Transverse colon (tissue), 4 donors: Measurements from ENCODE around the gene CCDC107. TPM values are rescaled to one million over a fixed set of nuclear protein-coding genes. Genes with fewer than 3 reads are reported as not detected.

Source experiments
- DNase-seq: peaks from one replicate; pipeline ENCODE4 v3.0.0-alpha.2; 2019
- H3K27ac ChIP-seq, 4 donors: fragments of 200-600 bp; sonication (generic); 2 replicates each; pipeline ENCODE4 v1.5.1; 2016 to 2018; ENCODE audit warnings: inconsistent platforms in 4 of 4
- H3K27me3 ChIP-seq: fragments of 200-600 bp; sonication (generic); 2 replicates; pipeline ENCODE4 v1.5.1; 2017; ENCODE audit warnings: inconsistent platforms
- H3K36me3 ChIP-seq, 4 donors: fragments of 200-600 bp; sonication (generic); 2 replicates each; pipeline ENCODE4 v1.5.1; 2017 to 2019; ENCODE audit warnings: inconsistent platforms in 4 of 4
- H3K4me1 ChIP-seq, 4 donors: fragments of 200-600 bp; sonication (generic); 2 replicates each; pipeline ENCODE4 v1.5.1; 2017 to 2020; ENCODE audit warnings: inconsistent platforms in 4 of 4
- H3K4me3 ChIP-seq, 4 donors: fragments of 200-600 bp; sonication (generic); 1 replicate in 1 of 4; 2 replicates in 3 of 4; pipeline versions ENCODE4 v1.5.1 to v1.6.1; 2017 to 2019; ENCODE audit warnings: inconsistent platforms in 4 of 4
- H3K9me3 ChIP-seq, 2 donors: fragments of 200-600 bp; sonication (generic); 2 replicates each; pipeline ENCODE4 v1.5.1; 2017 to 2019; ENCODE audit warnings: inconsistent platforms in 2 of 2
- CTCF ChIP-seq, 5 experiments: fragments of 200-600 bp in 3 of 5; fragments of 450-650 bp in 2 of 5; sonication (generic) in 3 of 5; IDR thresholded peaks; 1 replicate in 2 of 5; 2 replicates in 3 of 5; pipeline ENCODE4 v1.5.1; 2016 to 2017; ENCODE audit warnings: antibody characterized with exemption in 5 of 5, inconsistent platforms in 3 of 5, mild to moderate bottlenecking in 2 of 5, moderate library complexity in 1 of 5
- EP300 ChIP-seq: sonication (generic); formaldehyde crosslinking; IDR thresholded peaks from one replicate; pipeline ENCODE4 v1.6.1; 2017; ENCODE audit warnings: antibody characterized with exemption, low read depth
- POLR2A ChIP-seq: fragments of 450-650 bp; IDR thresholded peaks from one replicate; pipeline ENCODE4 v1.6.1; 2016; ENCODE audit warnings: antibody characterized with exemption, mild to moderate bottlenecking, moderate library complexity
- POLR2AphosphoS5 ChIP-seq, 3 donors: sonication (generic); formaldehyde crosslinking; IDR thresholded peaks; one replicate each; pipeline ENCODE4 v1.6.1; 2016; ENCODE audit warnings: antibody characterized with exemption in 3 of 3
- WGBS, 2 donors: methylation state at CpG; one replicate each; pipeline ENCODE4 v1.1.5; 2018; ENCODE audit warnings: low coverage in 1 of 2; 5-methylcytosine and 5-hydroxymethylcytosine counted together
- in situ Hi-C, 4 donors: fragments of 200-750 bp; cut with MboI; loops; one replicate each; pipeline versions ENCODE4 v1.15.0 to v1.15.1; 2017; ENCODE audit warnings: low sequenced_read_pairs in 3 of 4, low pct_ligation_motif_present in 1 of 4, low pct_unique_long_range_greater_than_20kb in 1 of 4
- intact Hi-C: fragments of 100-400 bp; cut with DNase I; formaldehyde crosslinking; loops from one replicate; pipeline ENCODE4 v1.15.1; 2023; ENCODE audit warnings: low total_unique reads
- total RNA-seq, 4 donors: library from RNA; depleted of rRNA; stranded (reverse); fragments of >200 nt; gene quantifications; one replicate each; pipeline ENCODE4 v1.1.0, GENCODE V29; 2016

Gene CCDC107
- total RNA-seq, 4 donors from 2014 or later = 32.0 to 50.1 (median 37.2) TPM

GRCh38 chr9:35656831-35657545 lies 1.1 kb upstream of the CCDC107 start:
- Histone ChIP-seq H3K9me3 (no peaks in the 10 kb centered on the region), H3K27ac (peak overlapping the region; percentile 95 to 99 (median 98)), H3K4me1 (peaks cover 12 to 56% (median 44%) of the 10 kb centered on the region in 4 donors), H3K4me3 (peak overlapping the region in 3 of 4 donors; percentile 12 to 91 (median 78)), H3K27me3 (no peaks in the 10 kb centered on the region), H3K36me3 (no peaks in the 10 kb centered on the region)
- in situ Hi-C loops (loop anchor here in 1 of 4 donors (10.0 kb wide), 1 partner anchor 88 kb away; the partner anchor contains the start of genes GBA2 and RGP1), intact Hi-C loops (loop anchor here (5.0 kb wide), 1 partner anchor 70 kb away; no protein-coding TSS in a partner anchor)
- TF ChIP-seq CTCF (IDR thresholded peaks at IDR 0.05) = no peak
- TF ChIP-seq POLR2AphosphoS5 (IDR thresholded peaks at IDR 0.05) = no peak
- DNase-seq = no peak
- WGBS, 2 donors = 38 to 58% methylated on average over 14 to 25 of the region's 25 CpGs

DNA sequence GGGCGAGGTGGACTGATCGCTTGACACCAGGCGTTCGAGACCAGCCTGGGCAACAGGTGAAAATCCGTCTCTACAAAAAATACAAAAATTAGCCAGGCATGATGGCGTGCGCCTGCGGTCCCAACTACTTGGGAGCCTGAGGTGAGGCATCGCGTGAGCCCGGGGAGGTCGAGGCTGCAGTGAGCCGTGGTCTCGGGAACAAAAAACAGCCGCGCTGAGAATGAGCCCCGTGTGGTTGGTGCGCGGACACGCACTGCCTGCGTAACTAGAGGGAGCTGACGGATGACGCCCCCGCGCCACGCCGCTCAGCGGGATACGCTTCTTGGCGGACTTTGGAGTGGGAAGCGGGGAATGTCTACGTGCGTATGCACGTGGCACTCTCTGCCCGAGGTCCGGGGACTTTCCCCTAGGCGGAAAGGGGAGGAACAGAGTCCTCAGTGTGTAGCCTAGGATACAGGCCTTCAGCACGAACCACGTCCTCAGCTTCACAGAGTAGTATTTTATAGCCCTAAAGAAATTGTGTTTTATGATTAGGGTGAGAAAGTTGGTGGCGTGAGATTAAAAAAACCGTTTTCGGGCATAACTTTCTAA lies 451 bp upstream of the CCDC107 start, which contains the start of gene RMRP:
TSS of gene RMRP (minus strand) at position 474 of the 591 bp plus-strand sequence.
- Histone ChIP-seq H3K36me3 (no peaks in the 10 kb centered on the region), H3K27ac (peak within 1 kb of the TSS; percentile 95 to 99 (median 98)), H3K9me3 (no peaks in the 10 kb centered on the region), H3K4me1 (peaks cover 12 to 57% (median 44%) of the 10 kb centered on the region in 4 donors), H3K27me3 (no peaks in the 10 kb centered on the region), H3K4me3 (peak within 1 kb of the TSS; percentile 78 to 94 (median 85))
- 0 to 2% methylated on average over 3 to 42 of the region's 42 CpGs for WGBS, 2 donors
- in situ Hi-C loops = loop anchor here in 1 of 4 donors (10.0 kb wide), 1 partner anchor 87 kb away; the partner anchor contains the start of genes GBA2 and RGP1
- DNase-seq = peak; percentile 97
- intact Hi-C loops = loop anchor here (5.0 kb wide), 1 partner anchor 70 kb away; no protein-coding TSS in a partner anchor
- peak; percentile 89 to 95 (median 94) for TF ChIP-seq POLR2AphosphoS5 (IDR thresholded peaks at IDR 0.05)
- TF ChIP-seq EP300 = peak; percentile 87
- peak; percentile 81 for TF ChIP-seq POLR2A
- TF ChIP-seq CTCF (IDR thresholded peaks at IDR 0.05) = peak; percentile 36 to 88 (median 55)

DNA sequence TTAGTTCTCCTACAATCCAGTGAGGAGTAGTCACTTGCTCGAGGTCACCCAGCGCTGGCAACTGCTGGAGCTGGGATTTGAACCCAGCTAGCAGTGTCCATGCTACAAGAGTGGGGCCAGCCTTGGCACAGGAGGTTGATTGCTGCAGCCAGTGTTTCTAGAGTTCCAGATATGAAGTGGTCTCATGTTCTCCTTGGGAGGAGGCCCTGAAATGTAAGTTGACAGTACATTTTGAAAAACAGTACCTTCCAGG lies 802 bp downstream of the CCDC107 start:
- Histone ChIP-seq H3K9me3 (no peaks in the 10 kb centered on the region), H3K27ac (peak overlapping the region; percentile 95 to 99 (median 98)), H3K4me1 (peaks cover 12 to 53% (median 44%) of the 10 kb centered on the region in 4 donors), H3K27me3 (no peaks in the 10 kb centered on the region), H3K4me3 (peak overlapping the region; percentile 78 to 94 (median 85)), H3K36me3 (no peaks in the 10 kb centered on the region)
- intact Hi-C loops = loop anchor here (5.0 kb wide), 1 partner anchor 68 kb away; no protein-coding TSS in a partner anchor
- WGBS, 2 donors = 0% methylated on average over 1 to 2 of the region's 2 CpGs
- DNase-seq = peak; percentile 47
- TF ChIP-seq EP300 (no peak), POLR2A (no peak), CTCF (IDR thresholded peaks at IDR 0.05) (no peak), POLR2AphosphoS5 (IDR thresholded peaks at IDR 0.05) (no peak)
- in situ Hi-C loops = loop anchor here in 1 of 4 donors (10.0 kb wide), 1 partner anchor 86 kb away; the partner anchor contains the start of genes GBA2 and RGP1

DNA sequence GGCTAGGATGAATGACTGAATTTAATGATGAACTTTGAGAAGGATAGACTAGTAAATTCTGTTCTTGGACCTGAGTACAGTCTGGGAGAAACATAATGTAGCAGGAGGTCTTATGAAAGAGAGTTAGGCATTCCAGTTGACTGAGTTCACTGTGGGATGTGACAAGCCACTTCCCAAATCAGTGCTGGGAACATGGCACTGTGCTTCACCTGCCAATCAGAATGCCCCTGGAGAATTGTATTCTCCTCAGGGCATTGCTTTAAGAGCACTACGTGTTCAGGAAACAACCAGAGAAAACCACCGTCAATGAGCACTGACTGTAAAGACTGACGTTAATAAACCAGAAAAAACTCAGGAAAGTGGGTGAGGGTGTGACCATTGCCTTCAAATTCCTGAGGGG lies 1.2 kb downstream of the CCDC107 start:
- no peak for DNase-seq
- Histone ChIP-seq H3K4me3 (peak overlapping the region in 3 of 4 donors; percentile 78 to 91 (median 79)), H3K9me3 (no peaks in the 10 kb centered on the region), H3K4me1 (peaks cover 12 to 57% (median 49%) of the 10 kb centered on the region in 4 donors), H3K27ac (peak overlapping the region; percentile 95 to 99 (median 98)), H3K27me3 (no peaks in the 10 kb centered on the region), H3K36me3 (no peaks in the 10 kb centered on the region)
- intact Hi-C loops = loop anchor here (5.0 kb wide), 1 partner anchor 68 kb away; no protein-coding TSS in a partner anchor
- WGBS, 2 donors = 57% methylated on average over 3 of the region's 3 CpGs
- TF ChIP-seq CTCF (IDR thresholded peaks at IDR 0.05) (no peak), POLR2A (no peak), POLR2AphosphoS5 (IDR thresholded peaks at IDR 0.05) (peak; percentile 37 to 70 (median 53)), EP300 (peak; percentile 89)
- in situ Hi-C loops = loop anchor here in 1 of 4 donors (10.0 kb wide), 1 partner anchor 85 kb away; the partner anchor contains the start of genes GBA2 and RGP1
